ENCODE data around the gene ANKDD1A. TPM values are rescaled to one million over a fixed set of nuclear protein-coding genes. Genes with fewer than 3 reads are reported as not detected.

Gene ANKDD1A
- polyA plus RNA-seq, 3 donors = 0.49 to 3.5 (median 0.90) TPM

- 98% methylated on average over 7 of the region's 8 CpGs for WGBS (ENCODE audit: insufficient coverage)
- Mint-ChIP-seq H3K27me3 (ENCODE audit: low read depth in 3 of 3) (peaks cover 1 to 5% (median 3%) of the 10 kb centered on the region in 3 donors), H3K4me3 (no peak overlapping the region), H3K27ac (peak overlapping the region in 1 of 7 donors; percentile 13), H3K4me1 (no peaks in the 10 kb centered on the region), H3K9me3 (no peaks in the 10 kb centered on the region), H3K36me3 (no peaks in the 10 kb centered on the region)
- Histone ChIP-seq H3K9me3 (replicated peaks in 1 of 2; ENCODE audit: control insufficient read depth in 1 of 2, insufficient read depth in 1 of 2, low read length in 2 of 2) (no peaks in the 10 kb centered on the region), H3K9ac (ENCODE audit: insufficient read depth, low read length, poor library complexity, severe bottlenecking) (no peak overlapping the region), H3K4me2 (replicated peaks; ENCODE audit: extremely low read depth, low read length, poor library complexity, severe bottlenecking) (no peak overlapping the region), H3K27me3 (ENCODE audit: control insufficient read depth in 2 of 2, insufficient read depth in 2 of 2, low read length in 2 of 2) (no peaks in the 10 kb centered on the region), H3K4me3 (replicated peaks in 1 of 3; ENCODE audit: low read depth in 2 of 3, low read length in 3 of 3) (no peak overlapping the region), H3K4me1 (ENCODE audit: control insufficient read depth in 1 of 2, insufficient read depth in 2 of 2, low read length in 2 of 2) (no peaks in the 10 kb centered on the region), H3K27ac (ENCODE audit: low read depth in 1 of 2, low read length in 2 of 2) (no peak overlapping the region), H3K79me2 (ENCODE audit: insufficient read depth, low read length) (no peaks in the 10 kb centered on the region), H4K20me1 (ENCODE audit: insufficient read depth, low read length) (no peaks in the 10 kb centered on the region), H2AFZ (ENCODE audit: insufficient read depth, low read depth, low read length, poor library complexity, severe bottlenecking) (no peak overlapping the region), H3K36me3 (replicated peaks in 1 of 2; ENCODE audit: control insufficient read depth in 1 of 2, insufficient read depth in 2 of 2, low read length in 2 of 2) (no peaks in the 10 kb centered on the region)
- no peak for DNase-seq
- intact Hi-C loops (cut with micrococcal nuclease) = no loop called here
- no peak for TF ChIP-seq CTCF (IDR thresholded peaks at IDR 0.05)
Observed at GRCh38 chr15:64942356-64942755, 30.7 kb downstream of the ANKDD1A start.

GRCh38 chr15:64943512-64944225, 32.0 kb downstream of the ANKDD1A start:
- no peaks in the 10 kb centered on the region for H4K20me1 ChIP-seq (ENCODE audit: insufficient read depth, low read length)
- no peak overlapping the region for H3K4me3 ChIP-seq (replicated peaks in 1 of 3; ENCODE audit: low read depth in 2 of 3, low read length in 3 of 3)
- WGBS (ENCODE audit: insufficient coverage) = 97% methylated on average over 3 of the region's 6 CpGs
- H2AFZ ChIP-seq (ENCODE audit: insufficient read depth, low read depth, low read length, poor library complexity, severe bottlenecking) = no peak overlapping the region
- H3K36me3 Mint-ChIP-seq = no peaks in the 10 kb centered on the region
- TF ChIP-seq CTCF (IDR thresholded peaks at IDR 0.05) = no peak
- H3K9me3 ChIP-seq (replicated peaks in 1 of 2; ENCODE audit: control insufficient read depth in 1 of 2, insufficient read depth in 1 of 2, low read length in 2 of 2) = no peaks in the 10 kb centered on the region
- H3K4me1 ChIP-seq (ENCODE audit: control insufficient read depth in 1 of 2, insufficient read depth in 2 of 2, low read length in 2 of 2) = no peaks in the 10 kb centered on the region
- no peak overlapping the region for H3K4me2 ChIP-seq (replicated peaks; ENCODE audit: extremely low read depth, low read length, poor library complexity, severe bottlenecking)
- no peak overlapping the region for H3K27ac Mint-ChIP-seq
- no peaks in the 10 kb centered on the region for H3K79me2 ChIP-seq (ENCODE audit: insufficient read depth, low read length)
- H3K4me3 Mint-ChIP-seq = no peak overlapping the region
- H3K27ac ChIP-seq (ENCODE audit: low read depth in 1 of 2, low read length in 2 of 2) = no peak overlapping the region
- peaks cover 0 to 1% (median 0%) of the 10 kb centered on the region in 7 donors for H3K9me3 Mint-ChIP-seq
- intact Hi-C loops (cut with micrococcal nuclease) = no loop called here
- H3K36me3 ChIP-seq (replicated peaks in 1 of 2; ENCODE audit: control insufficient read depth in 1 of 2, insufficient read depth in 2 of 2, low read length in 2 of 2) = no peaks in the 10 kb centered on the region
- H3K9ac ChIP-seq (ENCODE audit: insufficient read depth, low read length, poor library complexity, severe bottlenecking) = no peak overlapping the region
- H3K27me3 Mint-ChIP-seq (ENCODE audit: low read depth in 3 of 3) = peaks cover 0 to 4% (median 3%) of the 10 kb centered on the region in 3 donors
- H3K27me3 ChIP-seq (ENCODE audit: control insufficient read depth in 2 of 2, insufficient read depth in 2 of 2, low read length in 2 of 2) = no peaks in the 10 kb centered on the region
- no peak for DNase-seq
- no peaks in the 10 kb centered on the region for H3K4me1 Mint-ChIP-seq

Measured in CD14-positive monocyte (primary cell).